Panc1 (cell line): ENCODE data around the gene SDK1.

Experiments
- CTCF ChIP-seq: fragments of 450-650 bp; IDR thresholded peaks from 2 replicates; pipeline ENCODE4 v1.5.1; 2017; ENCODE audit warnings: mild to moderate bottlenecking
- POLR2AphosphoS5 ChIP-seq: IDR thresholded peaks from 2 replicates; pipeline ENCODE4 v1.6.1; 2012; ENCODE audit warnings: mild to moderate bottlenecking, low read depth, low read length, moderate library complexity
- SIN3A ChIP-seq: IDR thresholded peaks from 2 replicates; pipeline ENCODE4 v1.6.1; 2012; ENCODE audit warnings: low read depth, mild to moderate bottlenecking, low read length, moderate library complexity, borderline replicate concordance; ENCODE audit not compliant: insufficient read depth

- TF ChIP-seq CTCF: no peak
- TF ChIP-seq SIN3A: no peak
- no peak for TF ChIP-seq POLR2AphosphoS5
These were observed 934.5 kb downstream of the SDK1 start for GRCh38 chr7:4235596-4235995.
